ENCODE data around the gene DOCK2.

DOCK2 gene

DNA sequence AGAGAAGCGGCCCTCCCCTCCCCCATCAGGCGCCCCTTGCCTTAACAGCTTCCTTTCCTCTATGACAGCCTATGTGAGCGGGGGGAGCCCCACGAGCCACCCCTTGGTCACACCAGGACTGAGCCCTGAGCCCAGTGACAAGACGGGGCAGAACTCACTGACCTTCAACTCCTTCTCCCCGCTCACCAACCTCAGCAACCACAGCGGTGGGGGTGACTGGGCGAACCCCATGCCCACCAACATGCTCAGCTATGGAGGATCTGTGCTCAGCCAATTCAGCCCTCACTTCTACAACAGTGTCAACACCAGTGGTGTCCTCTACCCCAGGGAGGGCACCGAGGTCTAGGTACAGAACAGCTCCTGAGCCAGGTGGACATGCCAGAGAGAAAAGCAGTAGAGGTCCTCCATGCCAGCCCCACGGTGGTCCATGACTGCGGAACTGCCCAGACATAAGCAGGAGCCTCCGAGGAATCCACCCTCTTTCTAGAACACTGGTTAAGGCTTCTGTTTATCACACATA is 471.3 kb downstream of the DOCK2 start:
- H3K9me2 ChIP-seq (replicated peaks; ENCODE audit: insufficient read depth, low read length): no peaks in the 10 kb centered on the region
- no peak overlapping the region for H3K4me3 ChIP-seq (ENCODE audit: insufficient read depth, low read length, poor library complexity, severe bottlenecking)
- H3K4me2 ChIP-seq (ENCODE audit: low read depth, low read length, poor library complexity, severe bottlenecking): no peak overlapping the region
- H2AFZ ChIP-seq (ENCODE audit: low read depth, low read length, severe bottlenecking): no peak overlapping the region
- no peak for TF ChIP-seq EZH2phosphoT487 (conservative IDR thresholded peaks at IDR 0.05; ENCODE audit: low read length)
- TF ChIP-seq, protein P1, sequence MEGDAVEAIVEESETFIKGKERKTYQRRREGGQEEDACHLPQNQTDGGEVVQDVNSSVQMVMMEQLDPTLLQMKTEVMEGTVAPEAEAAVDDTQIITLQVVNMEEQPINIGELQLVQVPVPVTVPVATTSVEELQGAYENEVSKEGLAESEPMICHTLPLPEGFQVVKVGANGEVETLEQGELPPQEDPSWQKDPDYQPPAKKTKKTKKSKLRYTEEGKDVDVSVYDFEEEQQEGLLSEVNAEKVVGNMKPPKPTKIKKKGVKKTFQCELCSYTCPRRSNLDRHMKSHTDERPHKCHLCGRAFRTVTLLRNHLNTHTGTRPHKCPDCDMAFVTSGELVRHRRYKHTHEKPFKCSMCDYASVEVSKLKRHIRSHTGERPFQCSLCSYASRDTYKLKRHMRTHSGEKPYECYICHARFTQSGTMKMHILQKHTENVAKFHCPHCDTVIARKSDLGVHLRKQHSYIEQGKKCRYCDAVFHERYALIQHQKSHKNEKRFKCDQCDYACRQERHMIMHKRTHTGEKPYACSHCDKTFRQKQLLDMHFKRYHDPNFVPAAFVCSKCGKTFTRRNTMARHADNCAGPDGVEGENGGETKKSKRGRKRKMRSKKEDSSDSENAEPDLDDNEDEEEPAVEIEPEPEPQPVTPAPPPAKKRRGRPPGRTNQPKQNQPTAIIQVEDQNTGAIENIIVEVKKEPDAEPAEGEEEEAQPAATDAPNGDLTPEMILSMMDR (IDR thresholded peaks at IDR 0.05; ENCODE audit: insufficient read depth, low read length, poor library complexity, severe bottlenecking): no peak
- H3K9ac ChIP-seq (ENCODE audit: low read length): no peak overlapping the region
- H3K9me3 ChIP-seq (ENCODE audit: insufficient read depth, low read length): no peaks in the 10 kb centered on the region
- H3K79me2 ChIP-seq (ENCODE audit: insufficient read depth, low read length): no peaks in the 10 kb centered on the region
- no peaks in the 10 kb centered on the region for H3K36me3 ChIP-seq (ENCODE audit: low read length)
- no peaks in the 10 kb centered on the region for H3F3A ChIP-seq (ENCODE audit: insufficient read depth)
- H3K27me3 ChIP-seq (ENCODE audit: low read length): no peaks in the 10 kb centered on the region
- H4K20me1 ChIP-seq (ENCODE audit: low read depth, low read length): no peaks in the 10 kb centered on the region
- H3K27ac ChIP-seq (ENCODE audit: low read depth, low read length): no peak overlapping the region

DNA sequence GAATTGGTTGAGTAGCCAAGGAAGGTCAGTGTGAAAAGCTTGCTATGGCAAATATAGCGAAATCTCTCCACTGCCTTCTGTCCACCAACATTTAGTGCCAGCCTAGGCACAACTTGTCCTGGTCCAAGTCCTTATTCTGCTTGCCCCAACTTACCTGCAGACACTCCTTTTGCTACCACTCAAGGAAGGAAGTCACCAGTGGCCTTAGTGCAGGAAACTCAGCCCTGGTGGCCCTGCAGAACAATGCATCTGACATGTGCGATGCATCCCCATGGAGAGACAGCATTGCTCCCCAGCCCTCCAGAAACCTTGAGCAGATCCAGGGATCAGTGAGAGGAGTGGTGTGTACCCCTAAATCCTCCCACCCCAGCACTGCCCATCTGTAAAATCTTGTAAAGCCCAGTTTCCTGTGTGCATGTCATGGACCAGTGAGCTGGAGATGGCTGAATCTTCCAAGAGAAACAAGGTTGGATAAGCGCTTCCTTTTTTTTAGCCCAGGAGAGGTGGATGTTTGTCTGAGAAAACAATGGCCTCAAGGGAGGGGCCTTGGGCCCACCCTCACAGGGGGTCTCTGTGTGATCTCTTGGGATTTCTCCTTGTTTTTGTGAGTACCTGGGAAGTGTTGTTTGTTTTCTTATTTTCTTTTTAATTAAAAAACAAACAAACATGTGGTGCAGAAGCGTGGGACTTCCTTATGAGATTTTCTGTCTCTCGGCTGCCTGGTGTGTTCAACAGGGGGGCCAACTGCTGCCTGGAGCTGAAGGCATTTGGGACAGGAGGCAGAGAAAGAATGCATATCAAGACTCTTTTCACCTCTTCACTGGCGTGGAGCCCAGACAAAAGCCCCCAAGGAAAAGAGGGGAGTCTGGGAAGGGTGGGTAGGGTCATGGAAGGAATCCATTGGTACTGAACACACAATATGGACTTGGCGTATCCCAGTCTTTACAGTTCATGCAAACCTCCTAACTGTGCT is 472.3 kb downstream of the DOCK2 start:
- Histone ChIP-seq H3K9me3 (ENCODE audit: insufficient read depth, low read length) (no peaks in the 10 kb centered on the region), H3K27me3 (ENCODE audit: low read length) (no peaks in the 10 kb centered on the region), H3K4me2 (ENCODE audit: low read depth, low read length, poor library complexity, severe bottlenecking) (no peak overlapping the region), H3K9me2 (replicated peaks; ENCODE audit: insufficient read depth, low read length) (no peaks in the 10 kb centered on the region), H4K20me1 (ENCODE audit: low read depth, low read length) (no peaks in the 10 kb centered on the region), H3F3A (ENCODE audit: insufficient read depth) (no peaks in the 10 kb centered on the region), H3K36me3 (ENCODE audit: low read length) (no peaks in the 10 kb centered on the region), H3K79me2 (ENCODE audit: insufficient read depth, low read length) (no peaks in the 10 kb centered on the region), H3K27ac (ENCODE audit: low read depth, low read length) (no peak overlapping the region), H2AFZ (ENCODE audit: low read depth, low read length, severe bottlenecking) (no peak overlapping the region), H3K4me3 (ENCODE audit: insufficient read depth, low read length, poor library complexity, severe bottlenecking) (no peak overlapping the region), H3K9ac (ENCODE audit: low read length) (no peak overlapping the region)
- TF ChIP-seq, protein P1 (IDR thresholded peaks at IDR 0.05; ENCODE audit: insufficient read depth, low read length, poor library complexity, severe bottlenecking): no peak
- TF ChIP-seq EZH2phosphoT487 (conservative IDR thresholded peaks at IDR 0.05; ENCODE audit: low read length): no peak

DNA sequence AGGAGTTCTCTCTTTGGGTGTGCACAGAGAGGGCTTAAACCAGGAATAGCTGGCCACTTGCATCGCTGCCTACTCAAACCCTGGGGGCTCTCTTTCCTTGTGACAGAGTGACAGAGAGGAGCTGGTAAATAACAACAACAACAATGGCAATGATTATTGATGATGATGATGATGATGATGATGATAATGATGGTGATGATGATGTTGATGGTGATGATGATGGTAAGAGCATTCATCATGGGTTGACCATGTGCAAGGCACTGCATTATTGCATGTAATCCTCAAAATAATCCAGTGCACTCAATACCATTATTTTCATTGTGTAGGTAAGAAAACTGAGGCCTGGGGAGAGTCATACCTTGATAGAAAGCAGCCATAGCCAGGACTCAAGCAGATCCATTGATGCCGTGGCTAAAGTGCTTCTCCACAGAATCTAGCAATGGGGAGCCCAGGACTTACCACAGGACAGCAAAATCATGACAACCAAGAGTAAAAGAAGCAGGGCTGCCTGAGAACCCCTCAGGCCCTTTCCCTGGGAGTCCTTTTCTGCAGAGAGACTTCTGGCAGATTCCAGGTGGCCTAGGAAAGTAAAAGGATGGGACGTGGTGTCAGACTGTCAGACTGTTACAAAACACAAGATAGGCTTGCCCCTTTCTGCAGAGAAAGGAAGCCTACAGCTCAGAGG is 473.5 kb downstream of the DOCK2 start:
- Histone ChIP-seq H3K4me2 (ENCODE audit: low read depth, low read length, poor library complexity, severe bottlenecking) (no peak overlapping the region), H3K79me2 (ENCODE audit: insufficient read depth, low read length) (no peaks in the 10 kb centered on the region), H2AFZ (ENCODE audit: low read depth, low read length, severe bottlenecking) (no peak overlapping the region), H4K20me1 (ENCODE audit: low read depth, low read length) (no peaks in the 10 kb centered on the region), H3K27ac (ENCODE audit: low read depth, low read length) (no peak overlapping the region), H3K36me3 (ENCODE audit: low read length) (no peaks in the 10 kb centered on the region), H3K27me3 (ENCODE audit: low read length) (no peaks in the 10 kb centered on the region), H3K9me3 (ENCODE audit: insufficient read depth, low read length) (no peaks in the 10 kb centered on the region), H3K4me3 (ENCODE audit: insufficient read depth, low read length, poor library complexity, severe bottlenecking) (no peak overlapping the region), H3F3A (ENCODE audit: insufficient read depth) (no peaks in the 10 kb centered on the region), H3K9me2 (replicated peaks; ENCODE audit: insufficient read depth, low read length) (no peaks in the 10 kb centered on the region), H3K9ac (ENCODE audit: low read length) (no peak overlapping the region)
- TF ChIP-seq, protein P1 (IDR thresholded peaks at IDR 0.05; ENCODE audit: insufficient read depth, low read length, poor library complexity, severe bottlenecking): no peak
- TF ChIP-seq EZH2phosphoT487 (conservative IDR thresholded peaks at IDR 0.05; ENCODE audit: low read length): no peak
